Measurements from ENCODE around the gene PYGB.
A peak's percentile ranks its signal among the peaks of the same experiment; 100 is the strongest.

PYGB gene

DNA sequence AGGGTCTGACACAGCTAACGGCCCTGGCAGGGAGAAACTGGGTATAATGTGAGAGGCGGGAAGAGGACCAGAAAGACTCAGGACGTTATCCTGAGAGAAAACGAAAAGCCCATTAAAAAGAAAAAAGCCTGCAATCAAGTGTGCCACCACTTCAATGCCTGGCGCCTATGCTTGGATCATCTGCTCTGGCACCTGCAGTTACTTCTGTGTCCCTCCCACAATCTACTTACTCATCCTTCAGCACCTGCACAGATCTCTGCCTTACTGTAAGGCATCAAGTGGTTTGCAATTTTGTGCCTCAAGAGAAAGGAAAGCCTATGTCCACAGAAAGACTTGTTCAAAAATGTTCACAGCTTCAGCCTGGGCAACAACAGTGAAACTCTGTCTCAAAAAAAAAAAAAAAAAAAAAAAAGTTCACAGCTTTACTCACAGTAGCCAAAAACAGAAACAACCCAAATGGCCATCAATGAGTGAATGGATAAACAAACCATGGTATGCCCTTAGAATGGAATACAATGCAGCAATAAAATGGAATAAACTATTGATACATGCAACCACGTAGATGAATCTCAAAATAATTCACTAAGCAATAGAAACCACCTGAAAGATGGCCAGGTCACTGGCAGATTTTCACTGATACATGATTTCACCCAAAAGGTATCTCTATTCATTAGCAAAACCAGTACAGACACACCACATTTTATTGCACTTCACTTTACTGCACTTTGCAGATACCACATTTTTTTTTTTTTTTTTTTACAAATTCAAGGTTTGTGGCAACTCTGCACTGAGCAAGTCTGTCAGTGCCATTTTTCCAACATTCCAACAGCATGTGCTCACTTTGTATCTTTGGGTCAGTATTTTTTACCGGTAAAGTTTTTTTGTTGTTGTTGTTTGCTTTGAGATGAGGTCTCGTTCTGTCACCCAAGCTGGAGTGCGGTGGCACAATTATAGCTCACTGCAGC is 94.1 kb downstream of the PYGB start:
- H3K27ac ChIP-seq = no peak overlapping the region

DNA sequence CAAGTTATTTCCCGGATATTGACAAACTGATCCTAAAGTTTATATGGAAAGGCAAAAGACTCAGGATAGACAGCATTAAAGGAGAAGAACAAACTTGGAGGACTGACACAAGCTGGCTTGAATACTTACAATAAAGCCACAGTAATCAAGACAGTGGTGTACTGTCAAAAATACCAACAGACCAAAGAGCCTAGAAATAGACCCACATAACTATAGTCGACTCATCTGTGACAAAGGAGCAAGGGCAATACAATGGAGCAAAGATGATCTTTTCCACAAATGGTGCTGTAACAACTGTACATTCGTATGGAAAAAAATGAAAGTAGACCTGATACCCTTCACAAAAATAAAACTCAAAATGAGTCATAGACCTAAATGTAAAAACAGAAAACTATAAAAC is 96.7 kb downstream of the PYGB start:
- peak overlapping the region; percentile 84 for H3K27ac ChIP-seq
- TF ChIP-seq, protein P1, sequence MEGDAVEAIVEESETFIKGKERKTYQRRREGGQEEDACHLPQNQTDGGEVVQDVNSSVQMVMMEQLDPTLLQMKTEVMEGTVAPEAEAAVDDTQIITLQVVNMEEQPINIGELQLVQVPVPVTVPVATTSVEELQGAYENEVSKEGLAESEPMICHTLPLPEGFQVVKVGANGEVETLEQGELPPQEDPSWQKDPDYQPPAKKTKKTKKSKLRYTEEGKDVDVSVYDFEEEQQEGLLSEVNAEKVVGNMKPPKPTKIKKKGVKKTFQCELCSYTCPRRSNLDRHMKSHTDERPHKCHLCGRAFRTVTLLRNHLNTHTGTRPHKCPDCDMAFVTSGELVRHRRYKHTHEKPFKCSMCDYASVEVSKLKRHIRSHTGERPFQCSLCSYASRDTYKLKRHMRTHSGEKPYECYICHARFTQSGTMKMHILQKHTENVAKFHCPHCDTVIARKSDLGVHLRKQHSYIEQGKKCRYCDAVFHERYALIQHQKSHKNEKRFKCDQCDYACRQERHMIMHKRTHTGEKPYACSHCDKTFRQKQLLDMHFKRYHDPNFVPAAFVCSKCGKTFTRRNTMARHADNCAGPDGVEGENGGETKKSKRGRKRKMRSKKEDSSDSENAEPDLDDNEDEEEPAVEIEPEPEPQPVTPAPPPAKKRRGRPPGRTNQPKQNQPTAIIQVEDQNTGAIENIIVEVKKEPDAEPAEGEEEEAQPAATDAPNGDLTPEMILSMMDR (conservative IDR thresholded peaks at IDR 0.05) = no peak
- no peak for TF ChIP-seq ZFX (IDR thresholded peaks at IDR 0.05)

More for the DNA sequence above, 94.1 kb downstream of the PYGB start:
- TF ChIP-seq, protein P1 (conservative IDR thresholded peaks at IDR 0.05) = no peak
- TF ChIP-seq ZFX (IDR thresholded peaks at IDR 0.05) = no peak

DNA sequence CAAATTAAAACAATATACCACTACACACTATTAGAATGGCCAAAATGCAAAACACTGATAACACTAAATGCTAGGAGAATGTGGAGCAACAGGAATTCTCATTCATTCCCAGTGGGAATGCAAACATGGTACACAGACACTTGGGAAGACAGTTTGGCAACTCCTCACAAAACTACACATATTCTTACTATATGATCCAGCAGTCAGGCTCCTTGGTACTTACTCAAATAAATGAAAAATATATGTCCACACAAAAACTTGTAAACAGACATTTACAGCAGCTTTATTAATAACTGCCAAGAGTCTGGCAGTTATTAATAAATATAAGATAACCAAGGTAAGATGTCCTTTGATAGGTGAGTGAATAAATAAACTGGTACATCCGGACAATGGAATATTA is 97.8 kb downstream of the PYGB start:
- no peak overlapping the region for H3K27ac ChIP-seq
- no peak for TF ChIP-seq ZFX (IDR thresholded peaks at IDR 0.05)
- TF ChIP-seq, protein P1 (conservative IDR thresholded peaks at IDR 0.05) = no peak

DNA sequence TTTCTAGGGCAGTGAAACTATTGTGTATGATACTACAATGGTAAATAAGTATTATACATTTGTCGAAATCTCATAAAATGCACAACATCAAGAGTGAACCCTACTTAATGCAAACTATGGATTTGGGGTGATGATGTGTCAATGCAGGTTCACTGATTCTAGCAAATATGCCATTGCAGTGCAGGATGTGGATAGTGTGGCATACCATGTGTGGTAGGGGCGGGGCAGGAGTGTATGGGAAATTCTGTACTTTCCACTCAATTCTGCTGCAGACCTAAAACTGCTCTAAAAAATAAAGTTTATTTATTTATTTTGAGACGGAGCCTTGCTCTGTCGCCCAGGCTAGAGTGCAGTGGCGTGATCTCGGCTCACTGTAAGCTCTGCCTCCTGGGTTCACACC is 98.5 kb downstream of the PYGB start:
- peak overlapping the region; percentile 60 for H3K27ac ChIP-seq
- TF ChIP-seq ZFX (IDR thresholded peaks at IDR 0.05) = no peak
- TF ChIP-seq, protein P1 (conservative IDR thresholded peaks at IDR 0.05) = no peak

Measured in C4-2B (cell line).